HG03565 (cell line): ENCODE measurements around the gene KRTAP2-3.
"Not testable (repeated sequence)": the region's sequence is repeated elsewhere in the genome, so short reads cannot be mapped to it uniquely, and the experiment has no call there.

Experiments used
- ATAC-seq: cut with Tn5 transposase; IDR thresholded peaks from one replicate; pipeline ENCODE4 v1.9.1; 2021; ENCODE audit warnings: mild to moderate bottlenecking, moderate library complexity; ENCODE audit not compliant: unreplicated experiment

Gene KRTAP2-3

GRCh38 chr17:41037853-41038350 is 22.0 kb downstream of the KRTAP2-3 start:
- ATAC-seq, result no peak

- not testable (repeated sequence) for ATAC-seq
These were observed 25.5 kb downstream of the KRTAP2-3 start, which contains the start of gene KRTAP1-3 for GRCh38 chr17:41034346-41034935. Gene KRTAP1-3 (minus strand): TSS chr17:41034874. CDS start chr17:41034821, 53 bp downstream.

- ATAC-seq, result no peak
These were observed 30.2 kb downstream of the KRTAP2-3 start, which contains the start of gene KRTAP1-4 for GRCh38 chr17:41029633-41030245. Gene KRTAP1-4 (minus strand): TSS chr17:41030195. CDS start chr17:41030078, 117 bp downstream.

- no peak for ATAC-seq
These were observed 33.0 kb downstream of the KRTAP2-3 start, which contains the start of gene KRTAP1-5 for GRCh38 chr17:41026715-41027471. Gene KRTAP1-5 (minus strand): TSS chr17:41027208. CDS start chr17:41027155, 53 bp downstream.

- no peak for ATAC-seq
These were observed 35.2 kb downstream of the KRTAP2-3 start for GRCh38 chr17:41024697-41025096.

- ATAC-seq, result no peak
These were observed 39.6 kb downstream of the KRTAP2-3 start for GRCh38 chr17:41020336-41020735.

- ATAC-seq, result no peak
These were observed 40.5 kb downstream of the KRTAP2-3 start for GRCh38 chr17:41019415-41019814.

- no peak for ATAC-seq
These were observed 41.4 kb downstream of the KRTAP2-3 start for GRCh38 chr17:41018541-41018940.

- ATAC-seq, result no peak
These were observed 43.2 kb downstream of the KRTAP2-3 start for GRCh38 chr17:41016578-41017215.

GRCh38 chr17:41015454-41015853 is 44.5 kb downstream of the KRTAP2-3 start:
- ATAC-seq, result no peak

- no peak for ATAC-seq
These were observed 46.3 kb downstream of the KRTAP2-3 start for GRCh38 chr17:41013606-41014005.

GRCh38 chr17:41013181-41013580 is 46.7 kb downstream of the KRTAP2-3 start:
- no peak for ATAC-seq

- no peak for ATAC-seq
These were observed 47.4 kb downstream of the KRTAP2-3 start for GRCh38 chr17:41012326-41013120.

GRCh38 chr17:41010441-41010840 is 49.5 kb downstream of the KRTAP2-3 start:
- no peak for ATAC-seq

GRCh38 chr17:41009936-41010335 is 50.0 kb downstream of the KRTAP2-3 start:
- no peak for ATAC-seq

GRCh38 chr17:41009301-41009760 is 50.6 kb downstream of the KRTAP2-3 start:
- no peak for ATAC-seq
